Thyroid gland (tissue), 4 donors: ENCODE measurements around the gene OR2A25. TPM values are rescaled to one million over a fixed set of nuclear protein-coding genes. Genes with fewer than 3 reads are reported as not detected.
A peak's percentile ranks its signal among the peaks of the same experiment; 100 is the strongest.

Experiments
- DNase-seq, 2 donors: peaks; one replicate each; pipeline ENCODE4 v3.0.0-alpha.2; 2019
- H3K27ac ChIP-seq, 3 donors: fragments of 200-600 bp; sonication (generic); 1 replicate in 2 of 3; 2 replicates in 1 of 3; pipeline ENCODE4 v1.5.1; 2016 to 2019; ENCODE audit warnings: mild to moderate bottlenecking in 1 of 3, moderate library complexity in 1 of 3
- H3K27me3 ChIP-seq: fragments of 200-600 bp; sonication (generic); one replicate; pipeline ENCODE4 v1.5.1; 2019
- H3K36me3 ChIP-seq, 2 donors: fragments of 200-600 bp; sonication (generic); one replicate each; pipeline ENCODE4 v1.5.1; 2016 to 2019
- H3K4me1 ChIP-seq, 2 donors: fragments of 200-600 bp; sonication (generic); one replicate each; pipeline ENCODE4 v1.5.1; 2017 to 2019
- H3K4me3 ChIP-seq, 3 donors: fragments of 200-600 bp; sonication (generic); replicated peaks in 1 of 3; 1 replicate in 2 of 3; 2 replicates in 1 of 3; pipeline ENCODE4 v1.5.1; 2016; ENCODE audit warnings: mild to moderate bottlenecking in 1 of 3
- H3K9me3 ChIP-seq: fragments of 200-600 bp; sonication (generic); one replicate; pipeline ENCODE4 v1.5.1; 2017
- CTCF ChIP-seq, 6 experiments: fragments of 200-600 bp in 3 of 6; fragments of 450-650 bp in 3 of 6; sonication (generic) in 3 of 6; IDR thresholded peaks; one replicate each; pipeline ENCODE4 v1.5.1; 2016 to 2019; ENCODE audit warnings: antibody characterized with exemption in 6 of 6, mild to moderate bottlenecking in 2 of 6, inconsistent platforms in 1 of 6, moderate library complexity in 1 of 6
- POLR2A ChIP-seq, 2 donors: fragments of 450-650 bp; IDR thresholded peaks; one replicate each; pipeline ENCODE4 v1.6.1; 2017; ENCODE audit warnings: antibody characterized with exemption in 2 of 2, mild to moderate bottlenecking in 2 of 2, moderate library complexity in 1 of 2
- WGBS, 2 donors: methylation state at CpG; one replicate each; pipeline ENCODE4 v1.1.5; 2017; 5-methylcytosine and 5-hydroxymethylcytosine counted together
- intact Hi-C: fragments of 100-400 bp; cut with DNase I; formaldehyde crosslinking; loops from one replicate; pipeline ENCODE4 v1.15.1; 2023
- total RNA-seq, 4 donors: library from RNA; depleted of rRNA; stranded (reverse); fragments of >200 nt; gene quantifications; one replicate each; pipeline ENCODE4 v1.2.3, GENCODE V29; 2016

Gene OR2A25
- not detected for total RNA-seq

DNA sequence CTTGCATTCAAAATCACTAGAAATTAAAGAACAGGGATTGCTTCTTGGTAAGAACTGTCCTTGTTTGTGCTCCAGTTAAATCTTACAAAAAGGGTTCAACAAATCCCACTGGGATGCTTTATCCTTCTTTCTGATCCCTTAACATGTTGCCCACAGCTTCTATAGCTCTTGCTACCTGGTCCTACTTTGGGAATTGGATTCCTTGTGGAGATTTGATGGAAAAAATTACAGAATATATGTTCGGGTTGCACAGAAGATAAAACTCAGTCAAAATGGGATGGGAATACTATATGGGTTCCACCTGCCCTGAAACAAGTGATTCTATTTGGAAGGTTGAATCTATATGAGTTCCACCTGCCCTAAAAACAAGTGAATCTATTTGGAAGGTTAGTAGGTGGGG, at the start of gene OR2A25:
OR2A25 (plus strand) TSS at position 301 of the 400 bp plus-strand sequence. CDS start 4,409 bp downstream, outside the sequence.
- WGBS, 2 donors, result 83 to 87% methylated on average over 1 of the region's 1 CpG

DNA sequence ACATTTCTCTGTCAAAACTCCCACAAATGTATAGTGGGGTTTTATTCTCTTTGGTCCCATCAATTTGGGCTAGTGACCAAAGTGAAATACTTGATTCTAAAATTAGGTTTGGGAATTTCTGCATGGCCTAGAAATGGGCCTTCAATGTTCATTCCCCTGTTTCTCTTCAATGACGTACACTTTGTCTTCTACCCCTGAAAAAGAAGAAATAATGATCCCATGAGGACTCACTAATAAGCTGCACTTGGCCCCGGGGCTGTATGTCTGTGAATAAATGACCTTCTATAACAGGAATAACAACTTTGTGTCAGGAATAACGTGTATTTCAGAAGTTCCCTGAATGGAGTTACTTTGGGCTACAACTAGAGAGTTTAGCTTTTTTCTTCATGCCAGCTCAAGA, 49.3 kb upstream of the OR2A25 start:
- intact Hi-C loops, result no loop called here
- no peak overlapping the region for H3K27ac ChIP-seq
- 75 to 77% methylated on average over 3 of the region's 3 CpGs for WGBS, 2 donors

More for the DNA sequence above, at the start of gene OR2A25:
- H3K36me3 ChIP-seq, result no peaks in the 10 kb centered on the region
- TF ChIP-seq POLR2A (IDR thresholded peaks at IDR 0.05) (no peak), CTCF (IDR thresholded peaks at IDR 0.05) (no peak)
- no peak for DNase-seq
- H3K27ac ChIP-seq, result no peak within 1 kb of the TSS
- no peaks in the 10 kb centered on the region for H3K4me1 ChIP-seq
- H3K9me3 ChIP-seq, result no peaks in the 10 kb centered on the region
- no peaks in the 10 kb centered on the region for H3K27me3 ChIP-seq
- intact Hi-C loops, result no loop called here
- H3K4me3 ChIP-seq, result no peak within 1 kb of the TSS

DNA sequence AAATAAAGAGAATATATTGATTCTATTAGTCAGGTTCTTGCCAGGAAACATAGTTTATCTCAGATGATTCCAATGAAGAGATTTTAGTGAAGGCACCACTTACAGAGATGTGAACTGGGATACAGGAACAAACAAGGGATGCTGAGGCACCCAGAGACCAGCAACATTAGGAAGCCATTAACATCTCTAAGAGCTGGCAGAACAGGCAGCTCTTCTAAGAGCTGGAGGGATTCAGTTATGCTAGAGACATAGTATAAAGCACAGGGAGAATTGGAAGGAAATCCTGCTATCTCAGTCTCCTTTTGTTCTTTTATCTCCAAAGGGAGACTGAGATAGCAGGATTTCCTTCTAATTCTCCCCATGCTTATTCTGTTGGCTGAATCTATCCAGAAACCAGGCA, 47.4 kb upstream of the OR2A25 start:
- no peak for DNase-seq
- intact Hi-C loops, result no loop called here
- no peaks in the 10 kb centered on the region for H3K9me3 ChIP-seq
- no peak for TF ChIP-seq CTCF (IDR thresholded peaks at IDR 0.05)
- no peak for TF ChIP-seq POLR2A (IDR thresholded peaks at IDR 0.05)
- H3K4me1 ChIP-seq, result peaks cover 4 to 5% of the 10 kb centered on the region in 2 donors
- no peak overlapping the region for H3K27ac ChIP-seq
- H3K4me3 ChIP-seq, result no peak overlapping the region
- no peaks in the 10 kb centered on the region for H3K27me3 ChIP-seq
- no peaks in the 10 kb centered on the region for H3K36me3 ChIP-seq

More for the DNA sequence above, 49.3 kb upstream of the OR2A25 start:
- Histone ChIP-seq H3K9me3 (no peaks in the 10 kb centered on the region), H3K27me3 (no peaks in the 10 kb centered on the region), H3K4me3 (no peak overlapping the region), H3K4me1 (peaks cover 4 to 5% of the 10 kb centered on the region in 2 donors), H3K36me3 (no peaks in the 10 kb centered on the region)
- TF ChIP-seq POLR2A (IDR thresholded peaks at IDR 0.05) (no peak), CTCF (IDR thresholded peaks at IDR 0.05) (no peak)
- no peak for DNase-seq

- Histone ChIP-seq H3K27ac (no peak overlapping the region), H3K9me3 (no peaks in the 10 kb centered on the region), H3K4me3 (no peak overlapping the region), H3K4me1 (peaks cover 4 to 5% of the 10 kb centered on the region in 2 donors), H3K36me3 (no peaks in the 10 kb centered on the region), H3K27me3 (no peaks in the 10 kb centered on the region)
- intact Hi-C loops, result no loop called here
- no peak for DNase-seq
- 93 to 95% methylated on average over 4 of the region's 4 CpGs for WGBS, 2 donors
- TF ChIP-seq CTCF (IDR thresholded peaks at IDR 0.05) (no peak), POLR2A (IDR thresholded peaks at IDR 0.05) (no peak)
Observed at GRCh38 chr7:144023171-144023827, 46.3 kb upstream of the OR2A25 start.

- DNase-seq, result no peak
- H3K4me3 ChIP-seq, result no peak overlapping the region
- intact Hi-C loops, result no loop called here
- WGBS, 2 donors, result 72 to 80% methylated on average over 3 of the region's 3 CpGs
- H3K27me3 ChIP-seq, result no peaks in the 10 kb centered on the region
- H3K36me3 ChIP-seq, result no peaks in the 10 kb centered on the region
- peaks cover 4% of the 10 kb centered on the region in 2 donors for H3K4me1 ChIP-seq
- TF ChIP-seq CTCF (IDR thresholded peaks at IDR 0.05) (no peak), POLR2A (IDR thresholded peaks at IDR 0.05) (no peak)
- no peaks in the 10 kb centered on the region for H3K9me3 ChIP-seq
- H3K27ac ChIP-seq, result peak overlapping the region in 1 of 3 donors; percentile 24
Observed at GRCh38 chr7:144024213-144024612, 45.4 kb upstream of the OR2A25 start.
